ENCODE measurements around the gene BIRC6. TPM values are rescaled to one million over a fixed set of nuclear protein-coding genes. Genes with fewer than 3 reads are reported as not detected.
"Not testable (repeated sequence)": the region's sequence is repeated elsewhere in the genome, so short reads cannot be mapped to it uniquely, and the experiment has no call there.

The BIRC6 gene, protein sequence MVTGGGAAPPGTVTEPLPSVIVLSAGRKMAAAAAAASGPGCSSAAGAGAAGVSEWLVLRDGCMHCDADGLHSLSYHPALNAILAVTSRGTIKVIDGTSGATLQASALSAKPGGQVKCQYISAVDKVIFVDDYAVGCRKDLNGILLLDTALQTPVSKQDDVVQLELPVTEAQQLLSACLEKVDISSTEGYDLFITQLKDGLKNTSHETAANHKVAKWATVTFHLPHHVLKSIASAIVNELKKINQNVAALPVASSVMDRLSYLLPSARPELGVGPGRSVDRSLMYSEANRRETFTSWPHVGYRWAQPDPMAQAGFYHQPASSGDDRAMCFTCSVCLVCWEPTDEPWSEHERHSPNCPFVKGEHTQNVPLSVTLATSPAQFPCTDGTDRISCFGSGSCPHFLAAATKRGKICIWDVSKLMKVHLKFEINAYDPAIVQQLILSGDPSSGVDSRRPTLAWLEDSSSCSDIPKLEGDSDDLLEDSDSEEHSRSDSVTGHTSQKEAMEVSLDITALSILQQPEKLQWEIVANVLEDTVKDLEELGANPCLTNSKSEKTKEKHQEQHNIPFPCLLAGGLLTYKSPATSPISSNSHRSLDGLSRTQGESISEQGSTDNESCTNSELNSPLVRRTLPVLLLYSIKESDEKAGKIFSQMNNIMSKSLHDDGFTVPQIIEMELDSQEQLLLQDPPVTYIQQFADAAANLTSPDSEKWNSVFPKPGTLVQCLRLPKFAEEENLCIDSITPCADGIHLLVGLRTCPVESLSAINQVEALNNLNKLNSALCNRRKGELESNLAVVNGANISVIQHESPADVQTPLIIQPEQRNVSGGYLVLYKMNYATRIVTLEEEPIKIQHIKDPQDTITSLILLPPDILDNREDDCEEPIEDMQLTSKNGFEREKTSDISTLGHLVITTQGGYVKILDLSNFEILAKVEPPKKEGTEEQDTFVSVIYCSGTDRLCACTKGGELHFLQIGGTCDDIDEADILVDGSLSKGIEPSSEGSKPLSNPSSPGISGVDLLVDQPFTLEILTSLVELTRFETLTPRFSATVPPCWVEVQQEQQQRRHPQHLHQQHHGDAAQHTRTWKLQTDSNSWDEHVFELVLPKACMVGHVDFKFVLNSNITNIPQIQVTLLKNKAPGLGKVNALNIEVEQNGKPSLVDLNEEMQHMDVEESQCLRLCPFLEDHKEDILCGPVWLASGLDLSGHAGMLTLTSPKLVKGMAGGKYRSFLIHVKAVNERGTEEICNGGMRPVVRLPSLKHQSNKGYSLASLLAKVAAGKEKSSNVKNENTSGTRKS (N-terminal part only)
- 32.7 TPM for total RNA-seq
- long read RNA-seq, partial matches to known transcripts, result 5 of 8 reads
- long read RNA-seq, other reads (novel, unspliced or antisense), result 3 of 8 reads

DNA sequence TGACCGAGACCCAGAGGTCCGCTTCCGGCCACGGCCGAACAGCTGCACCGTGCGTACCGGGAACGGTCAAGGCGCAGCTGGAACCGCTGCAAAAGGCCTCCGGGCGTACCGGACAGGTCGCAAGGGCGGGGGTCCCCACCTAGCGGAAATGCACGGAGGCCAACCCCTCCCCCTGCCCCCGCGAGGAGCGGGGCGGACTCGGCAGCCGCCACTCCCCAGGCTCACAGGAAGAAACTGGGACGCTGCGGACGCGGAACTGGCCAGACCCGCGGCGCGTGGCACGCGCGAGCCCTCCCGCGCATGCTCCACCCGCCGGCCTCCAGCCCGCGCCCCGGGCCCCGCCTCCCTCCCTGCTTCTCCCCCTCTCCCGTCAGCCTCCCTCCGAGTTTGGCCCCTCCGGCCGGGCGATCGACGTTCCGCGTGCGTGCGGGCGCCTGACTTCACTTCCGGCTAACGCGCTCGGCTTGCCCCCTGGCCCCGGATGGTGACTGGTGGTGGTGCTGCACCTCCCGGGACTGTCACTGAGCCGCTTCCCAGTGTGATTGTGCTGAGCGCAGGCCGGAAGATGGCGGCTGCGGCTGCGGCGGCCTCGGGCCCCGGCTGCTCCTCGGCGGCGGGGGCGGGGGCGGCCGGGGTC is at the start of gene BIRC6:
Gene BIRC6 (plus strand): TSS at position 343 of the 637 bp plus-strand sequence. CDS start 139 bp downstream, at position 482.
- intact Hi-C loops (cut with micrococcal nuclease), result no loop called here

DNA sequence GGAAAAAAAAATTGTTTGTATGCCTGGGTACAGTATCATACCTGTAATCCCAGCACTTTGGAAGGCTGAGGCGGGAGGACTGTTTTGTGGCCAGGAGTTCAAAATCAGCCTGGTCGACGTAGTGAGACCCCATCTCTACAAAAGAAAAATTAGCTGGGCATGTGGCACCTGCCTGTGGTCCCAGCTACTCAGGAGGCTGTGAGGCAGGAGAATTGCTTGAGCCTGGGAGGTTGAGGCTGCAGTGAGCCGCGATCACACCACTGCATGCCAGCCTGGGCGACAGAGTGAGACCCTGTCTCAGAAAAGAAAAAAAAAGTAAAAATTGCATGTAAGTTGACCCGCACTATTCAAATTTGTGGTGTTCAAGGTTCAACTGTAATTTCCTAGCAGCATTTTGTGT is 46.2 kb upstream of the BIRC6 start:
- no peak overlapping the region for H3K4me3 ChIP-seq
- H3K4me1 ChIP-seq, result no peaks in the 10 kb centered on the region
- peaks cover 41% of the 10 kb centered on the region for H3K36me3 ChIP-seq
- no peak overlapping the region for H3K27ac ChIP-seq (replicated peaks)
- intact Hi-C loops (cut with micrococcal nuclease), result no loop called here
- no peak for DNase-seq
- TF ChIP-seq CTCF (IDR thresholded peaks at IDR 0.05; ENCODE audit: borderline replicate concordance), result no peak
- no peaks in the 10 kb centered on the region for H3K9me3 ChIP-seq (replicated peaks)
- H3K27me3 ChIP-seq (ENCODE audit: low read depth), result no peaks in the 10 kb centered on the region

More for the DNA sequence above, at the start of gene BIRC6:
- Histone ChIP-seq H3K4me3 (peak within 1 kb of the TSS; percentile 85), H3K4me1 (peaks cover 48% of the 10 kb centered on the region), H3K27ac (replicated peaks) (peak within 1 kb of the TSS; percentile 95), H3K9me3 (replicated peaks) (no peaks in the 10 kb centered on the region), H3K27me3 (ENCODE audit: low read depth) (no peaks in the 10 kb centered on the region), H3K36me3 (no peaks in the 10 kb centered on the region)
- TF ChIP-seq CTCF (IDR thresholded peaks at IDR 0.05; ENCODE audit: borderline replicate concordance), result peak; percentile 22
- peak; percentile 99 for DNase-seq

- Histone ChIP-seq H3K27me3 (ENCODE audit: low read depth) (no peaks in the 10 kb centered on the region), H3K4me3 (no peak overlapping the region), H3K36me3 (peaks cover 16% of the 10 kb centered on the region), H3K4me1 (no peaks in the 10 kb centered on the region), H3K9me3 (replicated peaks) (no peaks in the 10 kb centered on the region), H3K27ac (replicated peaks) (no peak overlapping the region)
- no peak for TF ChIP-seq CTCF (IDR thresholded peaks at IDR 0.05; ENCODE audit: borderline replicate concordance)
- no peak for DNase-seq
- intact Hi-C loops (cut with micrococcal nuclease), result no loop called here
Measured at GRCh38 chr2:32314886-32315285, 41.9 kb upstream of the BIRC6 start.

- H3K27me3 ChIP-seq (ENCODE audit: low read depth); H3K9me3 ChIP-seq (replicated peaks); intact Hi-C loops (cut with micrococcal nuclease); H3K4me1 ChIP-seq; H3K27ac ChIP-seq (replicated peaks); H3K36me3 ChIP-seq; DNase-seq; H3K4me3 ChIP-seq: not testable (repeated sequence)
Measured at GRCh38 chr2:32328679-32329078, 28.1 kb upstream of the BIRC6 start.

GRCh38 chr2:32329180-32329980 is 27.4 kb upstream of the BIRC6 start:
- H3K9me3 ChIP-seq (replicated peaks); H3K36me3 ChIP-seq; H3K4me3 ChIP-seq; intact Hi-C loops (cut with micrococcal nuclease); H3K27ac ChIP-seq (replicated peaks); H3K27me3 ChIP-seq (ENCODE audit: low read depth); H3K4me1 ChIP-seq; DNase-seq: not testable (repeated sequence)
